ENCODE data around the gene TCF12. TPM values are rescaled to one million over a fixed set of nuclear protein-coding genes. Genes with fewer than 3 reads are reported as not detected.

The TCF12 gene
- total RNA-seq, 1 donor from 2014 or later, result 194 TPM

GRCh38 chr15:57064033-57064432, 145.6 kb downstream of the TCF12 start:
- no peak overlapping the region for H3K4me3 Mint-ChIP-seq
- no peak overlapping the region for H3K27ac Mint-ChIP-seq
- no peaks in the 10 kb centered on the region for H3K27me3 Mint-ChIP-seq (ENCODE audit: low read depth)
- H3K4me1 Mint-ChIP-seq, result peaks cover 10% of the 10 kb centered on the region
- H3K36me3 Mint-ChIP-seq, result peaks cover 10% of the 10 kb centered on the region
- H3K9me3 Mint-ChIP-seq, result no peaks in the 10 kb centered on the region
- no peak for DNase-seq (ENCODE audit: low spot score in 2 of 2, unreplicated experiment in 2 of 2)
- no peak for TF ChIP-seq CTCF (IDR thresholded peaks at IDR 0.05; ENCODE audit: unreplicated experiment)

- no peak overlapping the region for H3K4me3 Mint-ChIP-seq
- peaks cover 10% of the 10 kb centered on the region for H3K4me1 Mint-ChIP-seq
- H3K27ac Mint-ChIP-seq, result no peak overlapping the region
- H3K9me3 Mint-ChIP-seq, result no peaks in the 10 kb centered on the region
- TF ChIP-seq CTCF (IDR thresholded peaks at IDR 0.05; ENCODE audit: unreplicated experiment), result no peak
- no peak for DNase-seq (ENCODE audit: low spot score in 2 of 2, unreplicated experiment in 2 of 2)
- peaks cover 5% of the 10 kb centered on the region for H3K36me3 Mint-ChIP-seq
- H3K27me3 Mint-ChIP-seq (ENCODE audit: low read depth), result no peaks in the 10 kb centered on the region
Observed at GRCh38 chr15:57069423-57069822, 151.0 kb downstream of the TCF12 start.

GRCh38 chr15:57070674-57071073, 152.2 kb downstream of the TCF12 start:
- H3K9me3 Mint-ChIP-seq, result no peaks in the 10 kb centered on the region
- H3K4me1 Mint-ChIP-seq, result peaks cover 9% of the 10 kb centered on the region
- DNase-seq (ENCODE audit: low spot score in 2 of 2, unreplicated experiment in 2 of 2), result no peak
- H3K27me3 Mint-ChIP-seq (ENCODE audit: low read depth), result no peaks in the 10 kb centered on the region
- peaks cover 5% of the 10 kb centered on the region for H3K36me3 Mint-ChIP-seq
- H3K27ac Mint-ChIP-seq, result no peak overlapping the region
- no peak overlapping the region for H3K4me3 Mint-ChIP-seq
- no peak for TF ChIP-seq CTCF (IDR thresholded peaks at IDR 0.05; ENCODE audit: unreplicated experiment)

GRCh38 chr15:57079446-57079845, 161.0 kb downstream of the TCF12 start:
- no peaks in the 10 kb centered on the region for H3K9me3 Mint-ChIP-seq
- H3K27me3 Mint-ChIP-seq (ENCODE audit: low read depth), result no peaks in the 10 kb centered on the region
- no peak overlapping the region for H3K4me3 Mint-ChIP-seq
- no peak overlapping the region for H3K27ac Mint-ChIP-seq
- no peak for DNase-seq (ENCODE audit: low spot score in 2 of 2, unreplicated experiment in 2 of 2)
- H3K4me1 Mint-ChIP-seq, result peaks cover 24% of the 10 kb centered on the region
- no peak for TF ChIP-seq CTCF (IDR thresholded peaks at IDR 0.05; ENCODE audit: unreplicated experiment)
- H3K36me3 Mint-ChIP-seq, result no peaks in the 10 kb centered on the region

GRCh38 chr15:57079931-57080620, 161.6 kb downstream of the TCF12 start:
- TF ChIP-seq CTCF (IDR thresholded peaks at IDR 0.05; ENCODE audit: unreplicated experiment), result no peak
- H3K4me3 Mint-ChIP-seq, result no peak overlapping the region
- H3K9me3 Mint-ChIP-seq, result no peaks in the 10 kb centered on the region
- H3K36me3 Mint-ChIP-seq, result no peaks in the 10 kb centered on the region
- peaks cover 24% of the 10 kb centered on the region for H3K4me1 Mint-ChIP-seq
- H3K27ac Mint-ChIP-seq, result no peak overlapping the region
- DNase-seq (ENCODE audit: low spot score in 2 of 2, unreplicated experiment in 2 of 2), result no peak
- H3K27me3 Mint-ChIP-seq (ENCODE audit: low read depth), result no peaks in the 10 kb centered on the region

Measured in mesothelial cell of epicardium (in vitro differentiated cells).